Fibroblast of villous mesenchyme (primary cell): Measurements from ENCODE around the gene PRCC. TPM values are rescaled to one million over a fixed set of nuclear protein-coding genes. Genes with fewer than 3 reads are reported as not detected.

ENCODE experiments used
- DNase-seq: peaks from one replicate; pipeline ENCODE4 v3.0.0-alpha.2; 2010; ENCODE audit warnings: low read depth
- H3K4me3 ChIP-seq: 2 replicates; pipeline ENCODE4 v1.5.1; 2011; ENCODE audit warnings: low read depth, mild to moderate bottlenecking, low read length
- total RNA-seq: library from RNA; depleted of rRNA; stranded (reverse); fragments of >200 nt; gene quantifications from 2 replicates; pipeline ENCODE4 v1.2.3, GENCODE V29; 2012
- TF ChIP-seq, protein P1 (sequence below): IDR thresholded peaks from 2 replicates; pipeline ENCODE4 v1.5.1; 2012; ENCODE audit warnings: low read depth, mild to moderate bottlenecking, low read length; ENCODE audit not compliant: insufficient read depth

PRCC gene
- total RNA-seq, 1 donor, result 19.0 TPM

DNA sequence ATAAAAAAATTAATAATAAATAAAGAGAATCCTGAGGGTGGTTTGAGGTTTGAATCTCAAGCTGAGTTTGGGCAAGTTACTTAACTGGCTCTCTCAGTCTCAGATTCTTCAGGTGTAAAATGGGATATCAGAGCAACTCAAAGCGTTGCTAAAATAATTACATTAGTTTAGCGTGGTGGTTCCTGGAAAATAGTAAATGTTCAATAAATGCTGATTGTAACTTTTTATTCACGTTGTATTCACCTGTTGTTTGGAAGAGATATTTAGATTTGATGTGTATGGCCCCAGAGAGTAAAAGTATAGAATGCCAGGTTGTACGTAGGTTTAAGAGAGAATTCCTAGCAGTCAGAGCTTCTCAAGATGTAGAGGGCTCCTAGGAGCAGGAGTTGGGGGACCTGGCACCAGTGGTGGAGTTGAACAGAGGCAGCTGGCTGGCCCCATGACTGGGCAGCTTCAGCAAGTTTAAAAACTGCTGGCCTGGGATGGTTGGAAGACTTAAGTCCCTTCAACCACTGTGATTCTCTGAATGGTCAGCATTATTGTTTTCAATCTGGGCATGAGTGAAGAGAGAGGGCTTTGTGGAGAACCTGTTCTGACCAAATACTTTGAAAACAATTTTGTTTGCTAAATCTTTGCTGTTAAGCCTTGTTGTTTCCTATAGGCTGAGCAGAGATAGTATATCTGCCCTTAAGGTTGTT lies 22.4 kb downstream of the PRCC start:
- TF ChIP-seq, protein P1, sequence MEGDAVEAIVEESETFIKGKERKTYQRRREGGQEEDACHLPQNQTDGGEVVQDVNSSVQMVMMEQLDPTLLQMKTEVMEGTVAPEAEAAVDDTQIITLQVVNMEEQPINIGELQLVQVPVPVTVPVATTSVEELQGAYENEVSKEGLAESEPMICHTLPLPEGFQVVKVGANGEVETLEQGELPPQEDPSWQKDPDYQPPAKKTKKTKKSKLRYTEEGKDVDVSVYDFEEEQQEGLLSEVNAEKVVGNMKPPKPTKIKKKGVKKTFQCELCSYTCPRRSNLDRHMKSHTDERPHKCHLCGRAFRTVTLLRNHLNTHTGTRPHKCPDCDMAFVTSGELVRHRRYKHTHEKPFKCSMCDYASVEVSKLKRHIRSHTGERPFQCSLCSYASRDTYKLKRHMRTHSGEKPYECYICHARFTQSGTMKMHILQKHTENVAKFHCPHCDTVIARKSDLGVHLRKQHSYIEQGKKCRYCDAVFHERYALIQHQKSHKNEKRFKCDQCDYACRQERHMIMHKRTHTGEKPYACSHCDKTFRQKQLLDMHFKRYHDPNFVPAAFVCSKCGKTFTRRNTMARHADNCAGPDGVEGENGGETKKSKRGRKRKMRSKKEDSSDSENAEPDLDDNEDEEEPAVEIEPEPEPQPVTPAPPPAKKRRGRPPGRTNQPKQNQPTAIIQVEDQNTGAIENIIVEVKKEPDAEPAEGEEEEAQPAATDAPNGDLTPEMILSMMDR, result no peak
- DNase-seq, result no peak
- H3K4me3 ChIP-seq, result no peak overlapping the region

DNA sequence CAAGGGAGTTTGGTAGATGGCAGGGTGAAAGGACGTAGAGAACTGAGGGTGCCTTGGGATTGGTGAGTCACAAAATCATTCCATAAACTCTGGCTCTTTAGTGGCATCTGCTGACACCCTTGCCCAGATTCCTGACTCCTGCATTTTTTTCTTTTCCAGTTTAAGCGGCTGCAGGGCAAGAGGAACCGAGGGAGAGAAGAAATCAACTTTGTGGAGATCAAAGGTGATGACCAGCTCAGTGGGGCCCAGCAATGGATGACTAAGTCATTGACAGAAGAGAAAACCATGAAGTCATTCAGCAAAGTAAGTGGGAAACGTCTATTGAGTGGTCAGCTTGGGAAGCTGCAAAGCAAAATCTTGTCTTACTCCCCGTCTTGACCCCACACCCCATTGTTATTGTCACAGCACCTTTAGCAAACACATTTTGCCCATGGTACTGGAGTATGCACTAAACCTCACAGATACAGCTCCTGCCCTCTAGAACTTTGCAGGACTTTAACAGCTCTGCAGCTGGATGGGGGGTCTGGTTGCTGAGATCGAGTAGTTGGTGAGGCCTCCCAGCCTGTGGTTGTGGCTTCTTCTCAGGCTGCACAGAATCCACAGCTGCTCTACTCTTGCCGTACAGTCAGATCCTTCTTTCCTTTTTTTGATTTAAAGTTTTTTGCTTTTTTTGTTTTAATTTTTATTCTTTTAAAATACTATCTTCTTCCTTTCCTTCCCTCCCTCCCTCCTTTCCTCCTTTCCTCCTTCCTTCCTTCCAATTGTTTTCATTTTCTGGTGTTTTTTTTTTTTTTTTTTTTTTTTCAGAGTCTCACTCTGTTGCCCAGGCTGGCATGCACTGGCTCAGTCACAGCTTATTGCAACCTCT lies 27.4 kb downstream of the PRCC start:
- no peak for DNase-seq
- no peak overlapping the region for H3K4me3 ChIP-seq
- TF ChIP-seq, protein P1, result no peak

DNA sequence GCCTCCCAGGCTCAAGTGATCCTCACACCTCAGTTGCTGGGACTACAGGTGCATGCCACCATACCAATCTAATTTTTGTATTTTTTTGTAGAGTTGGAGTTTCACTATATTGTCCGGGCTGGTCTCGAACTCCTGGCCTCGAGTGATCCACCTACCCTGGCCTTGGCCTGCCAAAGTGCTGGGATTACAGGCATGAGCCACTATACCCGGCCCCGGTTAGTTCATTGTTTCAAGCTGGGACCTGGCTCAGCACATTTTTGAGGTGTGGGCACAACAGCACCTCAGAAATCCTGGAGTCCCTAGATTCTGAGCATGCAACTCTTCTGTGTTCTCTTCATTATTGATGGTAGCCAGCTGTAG lies 28.0 kb downstream of the PRCC start:
- DNase-seq, result no peak
- H3K4me3 ChIP-seq, result no peak overlapping the region
- TF ChIP-seq, protein P1, result no peak

DNA sequence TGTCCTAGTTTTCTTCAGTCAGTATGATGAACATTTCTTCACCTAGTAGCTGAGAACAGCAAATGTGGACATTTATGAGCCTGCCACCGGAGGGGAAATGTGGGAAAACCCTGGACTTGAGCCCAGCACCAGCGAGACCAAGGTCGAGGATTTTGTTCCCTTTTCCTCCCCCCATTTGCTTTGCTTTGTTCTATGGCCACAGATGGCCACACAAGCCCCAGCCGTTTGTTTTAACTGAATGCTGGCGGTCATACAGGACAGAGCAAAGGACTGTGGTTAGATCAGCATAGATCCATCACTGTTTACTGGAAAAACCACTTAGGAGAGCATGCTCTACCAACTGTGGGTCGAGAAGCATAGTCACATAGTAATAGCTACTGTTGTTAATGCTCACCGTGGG lies 28.5 kb downstream of the PRCC start:
- no peak overlapping the region for H3K4me3 ChIP-seq
- TF ChIP-seq, protein P1, result no peak
- DNase-seq, result no peak

DNA sequence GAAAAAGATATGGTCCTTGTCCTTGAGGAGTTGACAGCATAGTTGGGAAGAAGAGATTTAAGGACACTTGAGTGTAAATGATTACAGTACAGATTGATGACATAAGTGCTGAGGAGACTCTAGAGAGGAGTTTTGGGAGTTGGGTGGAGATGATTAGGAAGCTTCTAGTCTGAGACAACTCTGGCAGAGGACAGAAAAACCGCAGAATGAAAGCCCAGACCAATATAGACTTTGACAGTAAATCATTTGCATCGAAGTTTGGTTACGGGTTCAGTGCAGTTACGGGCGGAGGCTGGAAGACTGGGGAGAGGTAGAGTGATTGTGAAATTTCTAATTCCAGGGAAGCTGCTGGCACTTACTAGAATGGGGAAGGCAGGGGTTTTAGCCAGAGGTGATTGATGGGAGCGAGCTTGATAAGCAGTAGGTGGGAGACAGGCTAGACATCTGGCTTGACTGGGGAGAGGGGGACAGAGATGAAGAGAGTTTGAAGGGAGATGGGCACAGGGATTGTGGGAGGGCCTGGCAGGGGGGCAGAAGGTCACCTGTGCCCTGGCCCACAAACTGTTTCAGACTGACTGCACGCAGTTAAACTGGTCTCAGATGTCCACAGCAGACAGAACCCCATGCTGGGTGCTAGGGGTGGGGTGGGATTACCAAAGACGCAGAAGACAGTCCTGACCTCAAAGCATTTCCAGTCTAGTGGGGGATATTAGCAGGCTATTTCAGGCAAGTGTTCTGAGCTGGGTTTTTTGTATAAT lies 29.2 kb downstream of the PRCC start:
- DNase-seq, result peak; percentile 67
- TF ChIP-seq, protein P1, result no peak
- H3K4me3 ChIP-seq, result no peak overlapping the region

DNA sequence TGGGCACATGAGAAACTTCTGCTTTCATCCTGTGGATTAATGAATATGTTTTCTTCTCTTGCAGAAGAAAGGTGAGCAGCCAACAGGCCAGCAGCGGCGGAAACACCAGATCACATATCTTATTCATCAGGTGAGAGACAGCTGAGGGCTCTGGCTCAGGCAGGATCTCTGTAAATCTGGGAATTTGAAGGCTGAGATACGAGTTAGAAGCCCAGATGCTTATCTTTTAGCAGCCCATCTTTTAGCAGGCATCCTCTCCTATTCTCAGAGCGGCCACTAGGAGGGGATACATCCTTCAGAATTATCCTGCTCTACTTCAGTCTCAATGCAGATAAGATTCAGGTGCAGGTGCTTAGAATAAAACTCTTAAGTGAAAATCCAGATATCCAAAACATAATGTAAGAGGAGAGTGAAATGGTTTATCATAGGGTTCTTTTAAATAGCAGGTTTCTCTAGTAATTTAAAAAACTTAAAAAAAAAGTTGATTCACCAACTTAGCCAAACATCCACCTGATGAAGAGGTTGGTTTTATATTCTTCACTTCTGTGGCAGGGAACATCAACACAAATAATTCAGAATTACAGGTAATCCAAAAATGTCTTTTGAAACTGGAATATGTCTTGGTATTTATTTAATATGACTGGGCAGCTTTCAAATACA lies 30.0 kb downstream of the PRCC start:
- no peak overlapping the region for H3K4me3 ChIP-seq
- DNase-seq, result peak; percentile 76
- TF ChIP-seq, protein P1, result peak; percentile 91
